Spleen (tissue), 11 donors: ENCODE measurements around the gene DDRGK1. TPM values are rescaled to one million over a fixed set of nuclear protein-coding genes. Genes with fewer than 3 reads are reported as not detected.

Experiments used
- DNase-seq: peaks from one replicate; pipeline ENCODE4 v3.0.0-alpha.2; 2020
- H3K27ac ChIP-seq, 8 donors: fragments of 200-600 bp; sonication (generic) in 7 of 8; 1 replicate in 4 of 8; 2 replicates in 4 of 8; pipeline versions ENCODE4 v1.5.0 to v1.8.0; 2016 to 2021; ENCODE audit warnings: inconsistent platforms in 4 of 8, mild to moderate bottlenecking in 4 of 8, moderate library complexity in 1 of 8
- H3K27me3 ChIP-seq, 7 donors: fragments of 200-600 bp; sonication (generic) in 6 of 7; replicated peaks in 1 of 7; 1 replicate in 4 of 7; 2 replicates in 3 of 7; pipeline versions ENCODE4 v1.5.0 to v1.8.0; 2016 to 2021; ENCODE audit warnings: inconsistent platforms in 3 of 7, mild to moderate bottlenecking in 1 of 7
- H3K36me3 ChIP-seq, 6 donors: fragments of 200-600 bp; sonication (generic) in 5 of 6; 1 replicate in 4 of 6; 2 replicates in 2 of 6; pipeline versions ENCODE4 v1.5.0 to v1.8.0; 2016 to 2021; ENCODE audit warnings: inconsistent platforms in 2 of 6
- H3K4me1 ChIP-seq, 6 donors: fragments of 200-600 bp; sonication (generic) in 5 of 6; 1 replicate in 3 of 6; 2 replicates in 3 of 6; pipeline versions ENCODE4 v1.5.0 to v1.8.0; 2016 to 2021; ENCODE audit warnings: inconsistent platforms in 3 of 6
- H3K4me3 ChIP-seq, 8 donors: fragments of 200-600 bp; sonication (generic) in 7 of 8; 1 replicate in 4 of 8; 2 replicates in 4 of 8; pipeline versions ENCODE4 v1.5.0 to v1.8.0; 2016 to 2021; ENCODE audit warnings: inconsistent platforms in 4 of 8, mild to moderate bottlenecking in 4 of 8, moderate library complexity in 2 of 8
- H3K9me3 ChIP-seq, 8 donors: fragments of 200-600 bp; sonication (generic) in 7 of 8; 1 replicate in 4 of 8; 2 replicates in 4 of 8; pipeline versions ENCODE4 v1.5.0 to v1.8.0; 2016 to 2021; ENCODE audit warnings: inconsistent platforms in 4 of 8
- CTCF ChIP-seq, 11 experiments: fragments of 200-600 bp in 7 of 11; fragments of 450-650 bp in 4 of 11; sonication (generic) in 4 of 11; IDR thresholded peaks in 8 of 11; conservative IDR thresholded peaks in 3 of 11; 1 replicate in 7 of 11; 2 replicates in 4 of 11; pipeline versions ENCODE4 v1.4.0 to v1.8.0; 2016 to 2021; ENCODE audit warnings: antibody characterized with exemption in 11 of 11, inconsistent platforms in 4 of 11, mild to moderate bottlenecking in 1 of 11
- POLR2A ChIP-seq, 3 donors: fragments of 450-650 bp; IDR thresholded peaks; one replicate each; pipeline ENCODE4 v1.5.1; 2017; ENCODE audit warnings: antibody characterized with exemption in 3 of 3, mild to moderate bottlenecking in 1 of 3
- POLR2AphosphoS5 ChIP-seq, 3 donors: sonication (generic); formaldehyde crosslinking; IDR thresholded peaks; one replicate each; pipeline ENCODE4 v1.5.1; 2017; ENCODE audit warnings: antibody characterized with exemption in 3 of 3
- whole genome bisulfite sequencing, 5 donors: extraction: QIAGEN DNeasy Blood & Tissue Kit in 3 of 5; methylation state at CpG; one replicate each; pipeline versions ENCODE4 v1.1.5 to v1.1.7; 2013 to 2018; 5-methylcytosine and 5-hydroxymethylcytosine counted together
- intact Hi-C: fragments of 100-400 bp; cut with DNase I; formaldehyde crosslinking; loops from one replicate; pipeline ENCODE4 v1.15.0; 2023; ENCODE audit warnings: low total_unique reads
- polyA plus RNA-seq, 3 donors: library from polyadenylated mRNA; stranded (reverse); fragments of 200-250 nt; gene quantifications; one replicate each; pipeline ENCODE4 v1.2.1, GENCODE V29; 2013
- total RNA-seq, 7 donors: library from RNA; depleted of rRNA in 3 of 7; stranded (reverse); fragments of >200 nt in 3 of 7; fragmentation: NEBNext Ultra II Directional in 4 of 7; extraction: Animal tissue kit (Norgen Biotek cat#: 25700) in 4 of 7; gene quantifications; one replicate each; pipeline versions ENCODE4 v1.1.0 to v1.2.1, GENCODE V29; 2016 to 2021
- donor health status: healthy with polysubstance abuse.
- donor health status: DM: no; HTN: no; CAD: no; lungs with moderate emphysema.
- donor health status: DM: no; HTN: no; CAD: no.
- donor health status: Bipolar disorder and iron deficiency.
- donor health status: healthy.
- donor health status: DM: no; HTN: no; CAD: no.
- donor health status: DM: yes; HTN: yes; CAD: no.

Gene DDRGK1
- total and polyA plus RNA-seq, 10 donors: 25.6 to 53.7 (median 42.2) TPM

GRCh38 chr20:3210346-3210745 lies 5.9 kb upstream of the DDRGK1 start:
- TF ChIP-seq POLR2A (IDR thresholded peaks at IDR 0.05) (no peak), POLR2AphosphoS5 (IDR thresholded peaks at IDR 0.05) (no peak), CTCF (IDR thresholded peaks at IDR 0.05 in 8 of 11, conservative IDR thresholded peaks at IDR 0.05 in 3 of 11) (no peak)
- Histone ChIP-seq H3K27ac (peak overlapping the region in 1 of 8 donors; percentile 94), H3K36me3 (peaks cover 0 to 25% (median 20%) of the 10 kb centered on the region in 6 donors), H3K9me3 (no peaks in the 10 kb centered on the region), H3K4me3 (peak overlapping the region; percentile 76 to 97 (median 84)), H3K4me1 (peaks cover 12 to 34% (median 20%) of the 10 kb centered on the region in 6 donors), H3K27me3 (no peaks in the 10 kb centered on the region)
- intact Hi-C loops: loop anchor here (10.0 kb wide), 1 partner anchor 104 kb away; no protein-coding TSS in a partner anchor
- WGBS, 5 donors: 75 to 86% (median 80%) methylated on average over 2 of the region's 2 CpGs
- DNase-seq: no peak

GRCh38 chr20:3209946-3210317 lies 5.5 kb upstream of the DDRGK1 start:
- Histone ChIP-seq H3K36me3 (peaks cover 0 to 21% (median 16%) of the 10 kb centered on the region in 6 donors), H3K4me3 (peak overlapping the region; percentile 76 to 97 (median 84)), H3K27ac (peak overlapping the region; percentile 85 to 94 (median 90)), H3K9me3 (no peaks in the 10 kb centered on the region), H3K27me3 (no peaks in the 10 kb centered on the region), H3K4me1 (peaks cover 12 to 34% (median 21%) of the 10 kb centered on the region in 6 donors)
- TF ChIP-seq POLR2AphosphoS5 (IDR thresholded peaks at IDR 0.05): no peak
- TF ChIP-seq POLR2A (IDR thresholded peaks at IDR 0.05): no peak
- no peak for TF ChIP-seq CTCF (IDR thresholded peaks at IDR 0.05 in 8 of 11, conservative IDR thresholded peaks at IDR 0.05 in 3 of 11)
- DNase-seq: no peak
- 0 to 4% (median 2%) methylated on average over 10 of the region's 10 CpGs for WGBS, 5 donors
- intact Hi-C loops: loop anchor here (10.0 kb wide), 1 partner anchor 105 kb away; no protein-coding TSS in a partner anchor

GRCh38 chr20:3209257-3209945 lies 4.9 kb upstream of the DDRGK1 start, which contains the start of gene ITPA:
TSS of gene ITPA (plus strand) at chr20:3209498. CDS start at chr20:3209552, 54 bp downstream.
- H3K9me3 ChIP-seq: no peaks in the 10 kb centered on the region
- 0 to 1% (median 0%) methylated on average over 38 to 48 of the region's 48 CpGs for WGBS, 5 donors

GRCh38 chr20:3208786-3209256 lies 4.3 kb upstream of the DDRGK1 start:
- TF ChIP-seq CTCF (IDR thresholded peaks at IDR 0.05 in 8 of 11, conservative IDR thresholded peaks at IDR 0.05 in 3 of 11): no peak
- no peak for TF ChIP-seq POLR2A (IDR thresholded peaks at IDR 0.05)
- no peak for TF ChIP-seq POLR2AphosphoS5 (IDR thresholded peaks at IDR 0.05)
- 0 to 4% (median 3%) methylated on average over 8 to 10 of the region's 10 CpGs for WGBS, 5 donors
- peak overlapping the region; percentile 85 to 94 (median 90) for H3K27ac ChIP-seq
- H3K4me3 ChIP-seq: peak overlapping the region; percentile 76 to 97 (median 84)
- H3K4me1 ChIP-seq: peaks cover 15 to 39% (median 26%) of the 10 kb centered on the region in 6 donors
- H3K27me3 ChIP-seq: no peaks in the 10 kb centered on the region
- no peaks in the 10 kb centered on the region for H3K9me3 ChIP-seq
- H3K36me3 ChIP-seq: peaks cover 0 to 10% (median 8%) of the 10 kb centered on the region in 6 donors
- no peak for DNase-seq
- intact Hi-C loops: no loop called here

More at GRCh38 chr20:3209257-3209945, 4.9 kb upstream of the DDRGK1 start, which contains the start of gene ITPA:
- Histone ChIP-seq H3K4me1 (peaks cover 15 to 37% (median 26%) of the 10 kb centered on the region in 6 donors), H3K27ac (peak within 1 kb of the TSS; percentile 85 to 94 (median 90)), H3K27me3 (no peaks in the 10 kb centered on the region), H3K4me3 (peak within 1 kb of the TSS; percentile 76 to 97 (median 84)), H3K36me3 (peaks cover 0 to 16% (median 12%) of the 10 kb centered on the region in 6 donors)
- TF ChIP-seq POLR2A (IDR thresholded peaks at IDR 0.05): no peak
- peak; percentile 66 to 79 (median 70) for TF ChIP-seq POLR2AphosphoS5 (IDR thresholded peaks at IDR 0.05)
- DNase-seq: peak; percentile 89
- intact Hi-C loops: no loop called here
